Measurements from ENCODE around the gene RGS9.

RGS9 gene

GRCh38 chr17:65243838-65244625 is 106.9 kb downstream of the RGS9 start:
- Histone ChIP-seq H3K4me3 (no peak overlapping the region), H3K27me3 (no peaks in the 10 kb centered on the region), H3K9me3 (no peaks in the 10 kb centered on the region), H3K27ac (no peak overlapping the region), H3K4me1 (peaks cover 0 to 5% (median 0%) of the 10 kb centered on the region in 4 donors), H3K36me3 (no peaks in the 10 kb centered on the region)
- intact Hi-C loops (cut with DNase I; ENCODE audit: low total_unique reads), result no loop called here
- no peak for DNase-seq
- no peak for TF ChIP-seq CTCF (IDR thresholded peaks at IDR 0.05)

- Histone ChIP-seq H3K4me1 (peaks cover 0 to 5% (median 0%) of the 10 kb centered on the region in 4 donors), H3K27ac (no peak overlapping the region), H3K27me3 (no peaks in the 10 kb centered on the region), H3K36me3 (no peaks in the 10 kb centered on the region), H3K9me3 (no peaks in the 10 kb centered on the region), H3K4me3 (no peak overlapping the region)
- intact Hi-C loops (cut with DNase I; ENCODE audit: low total_unique reads), result no loop called here
- no peak for DNase-seq
- TF ChIP-seq CTCF (IDR thresholded peaks at IDR 0.05), result no peak
Observed at GRCh38 chr17:65246252-65246651, 109.1 kb downstream of the RGS9 start.

- no peak for DNase-seq
- no peak overlapping the region for H3K27ac ChIP-seq
- intact Hi-C loops (cut with DNase I; ENCODE audit: low total_unique reads), result no loop called here
Observed at GRCh38 chr17:65249774-65250173, 112.6 kb downstream of the RGS9 start.

GRCh38 chr17:65254166-65254565 is 117.0 kb downstream of the RGS9 start:
- no peak for TF ChIP-seq CTCF (IDR thresholded peaks at IDR 0.05)
- no peak for DNase-seq
- intact Hi-C loops (cut with DNase I; ENCODE audit: low total_unique reads), result no loop called here

More at GRCh38 chr17:65249774-65250173, 112.6 kb downstream of the RGS9 start:
- no peaks in the 10 kb centered on the region for H3K36me3 ChIP-seq
- no peaks in the 10 kb centered on the region for H3K4me1 ChIP-seq
- H3K27me3 ChIP-seq, result no peaks in the 10 kb centered on the region
- H3K9me3 ChIP-seq, result no peaks in the 10 kb centered on the region
- no peak for TF ChIP-seq CTCF (IDR thresholded peaks at IDR 0.05)
- no peak overlapping the region for H3K4me3 ChIP-seq

GRCh38 chr17:65259281-65259680 is 122.1 kb downstream of the RGS9 start:
- Histone ChIP-seq H3K4me1 (no peaks in the 10 kb centered on the region), H3K27me3 (no peaks in the 10 kb centered on the region), H3K4me3 (no peak overlapping the region), H3K27ac (no peak overlapping the region), H3K9me3 (no peaks in the 10 kb centered on the region), H3K36me3 (no peaks in the 10 kb centered on the region)
- no peak for TF ChIP-seq CTCF (IDR thresholded peaks at IDR 0.05)
- intact Hi-C loops (cut with DNase I; ENCODE audit: low total_unique reads), result no loop called here
- DNase-seq, result no peak

More at GRCh38 chr17:65254166-65254565, 117.0 kb downstream of the RGS9 start:
- Histone ChIP-seq H3K4me3 (no peak overlapping the region), H3K27ac (no peak overlapping the region), H3K4me1 (no peaks in the 10 kb centered on the region), H3K27me3 (no peaks in the 10 kb centered on the region), H3K9me3 (no peaks in the 10 kb centered on the region), H3K36me3 (no peaks in the 10 kb centered on the region)
